Hematopoietic multipotent progenitor cell treated with erythropoietin and hydrocortisone succinate and interleukin-3 and kit ligand, for 8 days (in vitro differentiated cells): ENCODE data around the gene CSNK1A1.
"Not testable (repeated sequence)": the region's sequence is repeated elsewhere in the genome, so short reads cannot be mapped to it uniquely, and the experiment has no call there.

Experiments used
- DNase-seq: peaks from one replicate; pipeline ENCODE4 v3.0.0-alpha.2; 2015

The CSNK1A1 gene

DNA sequence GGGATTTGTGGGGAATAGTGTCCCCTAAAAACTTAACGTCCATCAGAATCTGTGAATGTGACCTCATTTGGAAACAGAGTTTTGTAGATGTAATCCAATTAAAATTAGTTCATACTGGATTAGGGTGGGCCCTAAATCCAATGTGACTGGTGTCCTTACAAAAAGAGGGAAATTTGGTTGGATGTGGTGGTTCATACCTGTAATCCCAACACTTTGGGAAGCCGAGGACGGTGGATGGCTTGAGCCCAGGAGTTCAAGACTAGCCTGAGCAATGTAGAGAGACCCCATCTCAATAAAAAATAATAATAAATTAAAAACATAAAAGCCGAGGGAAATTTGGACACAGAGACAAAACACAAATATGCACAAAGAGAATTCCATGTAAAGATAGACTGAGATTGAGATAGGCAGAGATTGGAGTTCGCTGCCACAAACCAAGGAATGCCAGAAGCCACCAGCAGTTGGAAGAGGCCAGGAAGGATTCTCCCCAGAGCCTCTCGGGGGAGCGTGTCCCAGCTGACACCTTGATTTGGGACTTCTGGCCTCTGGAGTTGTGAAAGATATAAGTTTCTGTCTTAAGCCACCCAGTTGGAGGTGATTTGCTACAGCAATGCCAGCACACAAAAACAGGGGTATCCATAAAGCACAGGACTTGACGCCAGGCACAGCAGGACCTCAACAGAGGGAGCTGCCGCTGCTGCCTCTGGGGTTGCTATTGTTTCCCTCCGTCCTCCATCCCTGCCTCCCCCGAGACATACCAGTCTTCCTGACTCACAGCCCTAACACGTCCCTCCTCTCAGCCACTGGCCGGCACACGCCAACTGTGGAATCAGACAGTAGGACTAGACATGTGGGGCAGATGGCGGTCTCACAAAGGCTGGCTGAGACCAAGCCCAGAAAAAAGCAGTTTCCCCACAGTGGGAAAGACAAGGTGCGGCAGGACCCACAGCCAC, 98.3 kb downstream of the CSNK1A1 start:
- DNase-seq, result no peak

DNA sequence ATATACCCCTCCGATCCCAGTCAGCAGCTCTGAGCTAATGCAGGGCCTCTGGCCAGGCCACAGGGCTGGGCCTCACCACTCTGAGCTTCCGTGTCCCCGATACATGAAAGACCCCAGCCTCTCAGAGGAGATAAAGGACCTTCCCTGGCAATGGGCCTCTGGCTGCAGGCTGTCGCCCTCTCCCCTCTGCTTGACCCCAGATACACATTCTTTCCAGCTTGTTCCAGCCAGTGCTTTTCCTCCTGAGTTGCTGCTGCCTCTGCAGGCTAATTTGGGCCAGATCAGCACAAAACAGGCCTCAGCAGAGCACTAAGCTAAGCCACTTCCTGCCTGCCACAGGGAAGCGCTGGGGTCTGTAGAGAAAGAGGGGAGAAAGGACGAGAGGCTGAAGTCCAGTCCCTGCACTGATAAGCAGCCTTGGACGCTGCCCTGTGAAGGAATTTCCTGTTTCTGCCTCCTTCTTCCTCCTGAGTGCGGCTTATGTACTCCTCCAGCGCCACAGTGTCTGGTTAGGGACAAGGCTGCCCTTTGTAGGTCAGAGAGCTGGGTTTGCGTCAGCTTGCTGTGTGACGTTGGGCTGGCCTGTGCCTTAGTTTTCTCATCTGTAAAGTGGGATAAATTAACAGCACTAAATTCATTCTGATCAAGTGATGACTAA, 99.1 kb downstream of the CSNK1A1 start:
- DNase-seq, result peak; percentile 33

DNA sequence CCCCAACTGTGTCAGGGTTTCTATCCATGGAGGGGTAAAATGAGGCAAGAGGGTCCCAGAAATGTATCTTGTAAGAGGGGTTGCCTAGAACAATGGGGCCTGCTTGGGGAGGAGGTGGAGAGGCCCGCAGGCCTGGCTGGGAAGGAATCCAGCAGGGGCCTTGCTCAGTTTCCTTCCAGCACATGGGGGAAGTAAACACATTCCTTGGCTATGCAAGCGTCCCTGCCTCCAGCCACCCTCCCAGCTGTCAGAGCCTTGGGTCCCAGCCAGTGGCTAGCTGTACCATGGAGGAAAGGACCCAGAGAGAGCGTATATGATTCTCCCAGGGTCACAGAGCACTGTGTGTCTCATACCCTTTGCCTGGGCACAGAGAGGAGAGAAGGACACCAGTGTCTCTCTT, 101.0 kb downstream of the CSNK1A1 start:
- DNase-seq, result no peak

DNA sequence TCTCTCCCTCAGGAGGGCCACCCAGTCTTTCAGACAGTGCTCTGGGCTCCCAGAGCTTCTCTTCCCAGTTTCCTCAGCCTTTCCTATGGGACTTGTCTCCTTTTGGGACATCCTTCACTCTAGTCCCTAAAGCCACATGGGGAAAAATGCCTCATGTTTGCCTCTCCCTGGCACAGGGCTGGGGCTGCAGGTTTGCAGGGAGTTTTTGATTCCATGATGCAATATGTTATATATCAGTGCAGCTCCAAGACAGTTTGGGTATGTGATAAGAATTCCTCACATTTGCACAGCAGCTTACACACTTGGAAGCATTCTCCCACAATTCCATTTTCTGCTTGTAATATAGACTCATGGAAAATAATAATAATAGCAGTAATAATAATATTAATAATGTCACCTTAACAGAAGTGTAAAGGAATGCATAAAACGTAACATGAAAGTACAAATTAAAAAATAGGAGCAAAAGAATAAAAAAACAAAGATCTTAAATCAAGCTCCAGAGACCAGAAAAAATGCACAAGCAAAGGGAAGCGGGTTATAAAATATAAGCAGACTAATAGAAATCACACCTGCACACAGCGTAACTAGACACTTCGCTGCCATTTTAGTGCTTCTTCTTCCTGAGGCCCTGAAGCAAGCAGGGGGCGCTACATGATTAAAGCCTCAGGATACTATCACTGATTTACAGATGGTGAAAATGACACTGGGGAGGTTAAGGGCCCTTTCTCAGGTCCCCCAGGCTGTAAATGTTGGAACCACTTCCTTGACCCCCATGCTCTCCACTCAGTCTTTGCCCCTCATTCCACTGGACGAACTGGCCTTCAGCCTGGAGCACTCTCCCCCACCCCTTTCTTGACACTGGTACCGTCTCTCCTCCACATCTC, 102.2 kb downstream of the CSNK1A1 start:
- DNase-seq, result peak; percentile 50

DNA sequence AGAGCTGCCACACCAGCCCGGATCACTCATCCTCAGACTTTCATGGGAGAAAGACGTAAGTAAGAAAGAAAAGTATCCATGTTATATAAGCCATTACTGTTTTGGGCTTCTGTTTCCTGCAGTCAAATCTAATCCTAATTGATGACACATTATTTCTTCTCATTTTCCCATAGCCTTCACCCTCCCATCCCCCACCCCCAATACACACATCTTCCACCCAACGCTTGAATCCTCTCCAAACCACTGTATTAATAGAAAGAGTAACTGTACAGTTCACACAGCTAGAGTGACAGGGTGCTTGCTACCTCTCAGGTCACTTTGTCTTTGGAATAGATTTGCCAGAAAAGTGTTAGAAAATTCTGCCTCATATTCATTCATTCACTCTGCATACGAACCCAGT, 102.8 kb downstream of the CSNK1A1 start:
- DNase-seq, result no peak

DNA sequence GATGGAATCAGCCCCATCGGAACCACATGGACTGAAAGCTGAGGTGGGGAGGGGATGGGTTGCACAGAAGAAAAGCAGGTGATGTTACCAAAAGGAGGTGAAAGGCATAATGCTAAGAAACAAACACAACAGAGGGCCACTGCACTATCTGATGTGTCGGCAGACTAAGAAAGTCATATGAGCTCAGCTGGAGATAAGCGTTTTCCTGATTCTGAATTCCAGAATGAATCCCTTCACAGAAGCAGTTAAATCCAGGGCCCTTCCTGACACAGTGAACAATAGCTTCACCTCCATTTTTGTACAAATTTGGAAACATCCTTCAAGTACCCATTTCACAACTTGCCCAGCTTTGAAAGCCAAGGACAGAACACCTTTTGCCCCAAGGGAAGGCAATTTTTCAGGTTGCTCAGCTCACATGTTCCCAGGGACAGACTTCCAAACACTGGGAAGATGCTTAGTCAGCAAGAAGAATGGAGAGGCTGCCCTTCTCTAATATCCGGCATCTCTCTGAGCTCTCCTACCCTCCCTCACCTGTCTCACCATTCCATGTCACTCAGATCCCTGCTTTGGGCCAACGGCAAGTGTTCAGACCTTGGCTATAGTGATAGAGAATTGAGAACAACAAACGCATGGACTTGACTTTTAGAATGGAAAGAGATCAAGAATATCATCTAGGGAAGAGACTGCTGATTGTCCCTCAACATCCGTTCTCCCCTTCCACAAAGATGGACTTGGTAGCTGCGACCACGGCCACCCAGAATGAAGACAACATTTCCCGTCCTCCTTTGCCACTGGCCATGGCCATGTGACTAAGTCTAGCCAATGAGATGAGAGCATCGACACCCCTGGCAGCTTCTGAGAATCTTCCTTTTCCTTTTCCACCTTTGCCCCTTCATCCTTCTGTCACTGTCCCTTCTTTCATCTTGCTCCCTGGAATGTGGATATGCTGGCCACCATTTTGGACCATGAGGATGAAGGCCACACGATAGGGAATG, 103.6 kb downstream of the CSNK1A1 start:
- DNase-seq, result no peak

DNA sequence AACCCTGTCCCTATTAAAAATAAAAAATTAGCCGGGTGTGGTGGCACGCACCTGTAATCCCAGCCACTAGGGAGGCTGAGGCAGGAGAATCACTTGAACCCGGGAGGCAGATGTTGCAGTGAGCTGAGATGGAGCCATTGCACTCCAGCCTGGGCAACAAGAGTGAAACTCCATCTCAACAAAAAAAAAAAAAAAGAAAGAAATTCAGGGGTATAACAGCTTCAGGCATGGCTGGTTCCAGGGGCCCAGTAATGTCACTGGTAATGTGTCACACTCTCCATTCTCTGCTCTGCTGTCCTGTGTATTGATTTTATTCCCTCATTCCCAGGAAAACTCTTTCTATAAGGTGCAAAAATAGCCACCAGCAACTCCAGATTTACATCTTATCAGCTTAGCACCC, 104.4 kb downstream of the CSNK1A1 start:
- not testable (repeated sequence) for DNase-seq

DNA sequence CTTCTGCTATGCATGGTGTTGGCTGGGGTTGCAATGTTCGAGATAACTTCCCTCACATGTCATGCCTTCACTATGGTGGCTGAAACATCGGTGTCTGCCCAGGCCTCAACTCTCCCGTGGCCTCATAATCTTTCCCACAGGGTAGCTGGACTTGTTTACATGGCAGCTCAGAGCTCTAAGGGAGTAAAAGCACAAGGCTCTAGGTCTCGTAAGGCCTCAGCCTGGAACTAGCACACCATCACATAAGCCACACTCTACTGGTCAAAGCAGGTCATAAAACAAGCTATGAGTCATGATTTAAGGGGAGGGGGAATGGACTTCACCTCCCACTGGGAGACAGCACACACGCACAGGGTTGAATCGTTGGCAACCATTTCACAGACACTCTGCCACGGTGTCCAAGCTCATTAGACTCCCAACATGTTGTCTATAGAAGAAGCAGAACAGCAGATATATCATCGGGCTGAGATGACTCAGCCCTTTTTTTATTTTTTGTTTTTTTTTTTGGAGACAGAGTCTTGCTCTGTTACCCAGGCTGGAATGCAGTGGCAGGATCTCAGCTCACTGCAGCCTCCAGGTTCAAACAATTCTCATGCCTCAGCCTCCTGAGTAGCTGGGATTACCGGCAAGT, 105.4 kb downstream of the CSNK1A1 start:
- DNase-seq, result no peak

DNA sequence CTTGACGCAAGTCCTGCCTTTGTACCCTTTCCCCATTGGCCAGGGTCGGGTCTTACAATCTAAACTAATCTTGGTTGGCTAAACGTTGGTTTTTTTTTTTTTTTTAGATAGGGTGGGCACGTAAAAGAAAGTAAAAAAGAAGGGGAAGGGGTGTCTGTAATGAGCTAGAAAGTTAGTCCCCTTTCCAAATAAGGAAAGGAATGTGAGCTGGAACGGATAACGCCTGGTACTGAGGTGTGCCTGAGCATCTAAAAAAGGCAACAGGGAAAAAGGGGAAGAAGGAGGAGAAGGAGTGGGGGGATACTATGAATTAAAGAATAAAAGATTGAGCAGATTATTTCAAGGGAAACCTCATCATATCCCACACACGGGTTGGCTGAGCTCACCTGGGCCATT, 105.9 kb downstream of the CSNK1A1 start:
- DNase-seq, result no peak

DNA sequence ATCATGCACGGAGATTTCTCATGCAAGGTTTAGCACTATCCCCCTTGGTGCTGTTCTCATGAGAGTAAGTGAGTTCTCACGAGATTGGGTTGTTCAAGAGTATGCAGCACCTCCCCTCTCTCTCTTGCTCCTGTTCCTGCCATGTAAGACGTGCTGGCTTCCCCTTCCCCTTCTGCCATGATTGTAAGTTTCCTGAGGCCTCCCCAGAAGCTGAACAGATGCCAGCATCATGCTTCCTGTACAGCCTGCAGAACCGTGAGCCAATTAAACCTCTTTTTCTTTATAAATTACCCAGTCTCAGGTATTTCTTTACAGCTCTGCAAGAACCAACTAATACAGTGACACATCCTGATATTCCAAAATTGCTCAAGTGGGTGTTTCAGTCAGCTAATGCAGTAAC, 106.8 kb downstream of the CSNK1A1 start:
- DNase-seq, result not testable (repeated sequence)

DNA sequence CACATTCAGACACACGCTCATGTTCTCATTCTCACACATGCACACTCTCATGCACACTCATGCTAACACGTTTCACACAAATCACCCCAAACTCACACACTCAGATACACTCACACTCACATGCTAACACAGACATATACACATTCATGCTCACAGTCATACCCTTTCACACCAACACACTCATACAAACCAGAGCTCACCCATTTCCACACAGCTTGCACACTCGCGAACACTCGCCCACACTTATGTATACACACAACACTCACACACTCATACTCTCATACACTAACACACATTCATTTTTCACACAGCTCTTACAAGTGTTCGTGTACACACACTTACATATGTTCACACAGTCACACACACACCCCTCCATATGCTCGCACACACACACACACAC, 108.0 kb downstream of the CSNK1A1 start:
- DNase-seq, result no peak

DNA sequence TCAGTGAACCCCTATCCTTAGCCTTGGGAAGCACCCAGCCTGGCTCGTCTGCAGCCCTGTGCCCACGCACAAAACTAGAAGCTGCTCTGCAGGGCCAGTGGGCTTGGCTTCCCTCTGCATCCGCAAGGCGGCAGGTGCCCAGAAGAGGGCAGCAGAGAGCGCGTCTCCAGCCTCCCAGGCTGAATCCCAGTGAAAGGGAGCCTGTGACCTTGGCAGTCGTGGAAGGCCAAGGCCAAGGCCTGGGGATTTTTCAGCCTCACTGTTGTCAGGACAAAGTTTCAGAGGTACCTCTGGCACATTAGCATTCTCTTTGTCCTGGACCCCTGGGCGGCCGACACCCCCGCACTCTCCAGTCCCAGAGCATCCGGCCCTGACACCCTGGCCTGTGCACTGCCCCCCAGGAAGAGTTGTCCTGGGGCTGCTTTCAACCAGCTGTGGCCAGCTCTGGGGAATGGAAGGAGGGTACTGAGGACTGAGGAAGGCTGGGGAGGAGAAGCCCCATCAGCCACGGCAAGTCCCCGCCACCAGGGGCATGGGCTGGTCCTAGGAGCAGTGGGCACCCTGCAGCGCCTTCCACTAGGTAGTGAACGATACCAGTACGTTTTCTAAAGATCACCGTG, 108.6 kb downstream of the CSNK1A1 start:
- peak; percentile 66 for DNase-seq
